ENCODE results near the gene PARD3. TPM values are rescaled to one million over a fixed set of nuclear protein-coding genes. Genes with fewer than 3 reads are reported as not detected.

PARD3 gene
- total and polyA plus RNA-seq, 10 of the 15 experiments (the other 5 are each of a cell fraction or from before 2014, with no cell fraction given), result 2.6 to 43.1 (median 13.9) TPM

DNA sequence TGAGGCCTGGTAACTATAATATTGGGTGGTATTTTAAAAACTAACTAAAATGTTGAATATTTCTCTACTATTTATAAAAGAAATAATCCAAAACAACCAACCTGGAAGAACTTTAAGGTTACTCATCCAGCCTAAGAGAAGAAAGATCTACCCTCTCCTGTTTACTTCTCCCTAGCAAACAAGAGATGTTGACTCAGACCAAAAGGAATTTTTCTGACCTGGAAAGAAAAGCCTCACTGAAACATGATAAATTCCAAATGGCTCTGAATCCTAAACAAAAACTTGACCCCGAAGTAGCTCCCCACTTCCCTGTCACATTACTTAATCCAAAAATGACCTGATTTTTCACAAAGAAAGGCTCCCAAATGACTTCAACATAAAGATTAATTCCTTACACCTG is 101.2 kb downstream of the PARD3 start (continued):
- TF ChIP-seq ETV6 (conservative IDR thresholded peaks at IDR 0.05 in 1 of 2, IDR thresholded peaks at IDR 0.05 in 1 of 2; ENCODE audit: borderline replicate concordance in 1 of 2, low read depth in 1 of 2) (no peak), SRF (IDR thresholded peaks at IDR 0.05; ENCODE audit: low read depth in 2 of 2, low read length in 2 of 2) (no peak), LARP7 (IDR thresholded peaks at IDR 0.05) (no peak), HDAC2 (IDR thresholded peaks at IDR 0.05) (no peak)
- TF ChIP-seq, protein P1, sequence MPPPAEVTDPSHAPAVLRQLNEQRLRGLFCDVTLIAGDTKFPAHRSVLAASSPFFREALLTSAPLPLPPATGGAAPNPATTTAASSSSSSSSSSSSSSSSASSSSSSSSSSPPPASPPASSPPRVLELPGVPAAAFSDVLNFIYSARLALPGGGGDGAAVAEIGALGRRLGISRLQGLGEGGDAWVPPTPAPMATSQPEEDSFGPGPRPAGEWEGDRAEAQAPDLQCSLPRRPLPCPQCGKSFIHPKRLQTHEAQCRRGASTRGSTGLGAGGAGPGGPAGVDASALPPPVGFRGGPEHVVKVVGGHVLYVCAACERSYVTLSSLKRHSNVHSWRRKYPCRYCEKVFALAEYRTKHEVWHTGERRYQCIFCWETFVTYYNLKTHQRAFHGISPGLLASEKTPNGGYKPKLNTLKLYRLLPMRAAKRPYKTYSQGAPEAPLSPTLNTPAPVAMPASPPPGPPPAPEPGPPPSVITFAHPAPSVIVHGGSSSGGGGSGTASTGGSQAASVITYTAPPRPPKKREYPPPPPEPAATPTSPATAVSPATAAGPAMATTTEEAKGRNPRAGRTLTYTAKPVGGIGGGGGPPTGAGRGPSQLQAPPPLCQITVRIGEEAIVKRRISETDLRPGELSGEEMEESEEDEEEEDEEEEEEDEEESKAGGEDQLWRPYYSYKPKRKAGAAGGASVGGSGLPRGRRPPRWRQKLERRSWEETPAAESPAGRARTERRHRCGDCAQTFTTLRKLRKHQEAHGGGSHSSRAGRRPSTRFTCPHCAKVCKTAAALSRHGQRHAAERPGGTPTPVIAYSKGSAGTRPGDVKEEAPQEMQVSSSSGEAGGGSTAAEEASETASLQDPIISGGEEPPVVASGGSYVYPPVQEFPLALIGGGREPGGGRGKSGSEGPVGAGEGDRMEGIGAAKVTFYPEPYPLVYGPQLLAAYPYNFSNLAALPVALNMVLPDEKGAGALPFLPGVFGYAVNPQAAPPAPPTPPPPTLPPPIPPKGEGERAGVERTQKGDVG (CRISPR knock-in tag; IDR thresholded peaks at IDR 0.05), result no peak
- TF ChIP-seq, protein P2, sequence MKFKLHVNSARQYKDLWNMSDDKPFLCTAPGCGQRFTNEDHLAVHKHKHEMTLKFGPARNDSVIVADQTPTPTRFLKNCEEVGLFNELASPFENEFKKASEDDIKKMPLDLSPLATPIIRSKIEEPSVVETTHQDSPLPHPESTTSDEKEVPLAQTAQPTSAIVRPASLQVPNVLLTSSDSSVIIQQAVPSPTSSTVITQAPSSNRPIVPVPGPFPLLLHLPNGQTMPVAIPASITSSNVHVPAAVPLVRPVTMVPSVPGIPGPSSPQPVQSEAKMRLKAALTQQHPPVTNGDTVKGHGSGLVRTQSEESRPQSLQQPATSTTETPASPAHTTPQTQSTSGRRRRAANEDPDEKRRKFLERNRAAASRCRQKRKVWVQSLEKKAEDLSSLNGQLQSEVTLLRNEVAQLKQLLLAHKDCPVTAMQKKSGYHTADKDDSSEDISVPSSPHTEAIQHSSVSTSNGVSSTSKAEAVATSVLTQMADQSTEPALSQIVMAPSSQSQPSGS (IDR thresholded peaks at IDR 0.05; ENCODE audit: low read length), result no peak
- TF ChIP-seq, protein P3, sequence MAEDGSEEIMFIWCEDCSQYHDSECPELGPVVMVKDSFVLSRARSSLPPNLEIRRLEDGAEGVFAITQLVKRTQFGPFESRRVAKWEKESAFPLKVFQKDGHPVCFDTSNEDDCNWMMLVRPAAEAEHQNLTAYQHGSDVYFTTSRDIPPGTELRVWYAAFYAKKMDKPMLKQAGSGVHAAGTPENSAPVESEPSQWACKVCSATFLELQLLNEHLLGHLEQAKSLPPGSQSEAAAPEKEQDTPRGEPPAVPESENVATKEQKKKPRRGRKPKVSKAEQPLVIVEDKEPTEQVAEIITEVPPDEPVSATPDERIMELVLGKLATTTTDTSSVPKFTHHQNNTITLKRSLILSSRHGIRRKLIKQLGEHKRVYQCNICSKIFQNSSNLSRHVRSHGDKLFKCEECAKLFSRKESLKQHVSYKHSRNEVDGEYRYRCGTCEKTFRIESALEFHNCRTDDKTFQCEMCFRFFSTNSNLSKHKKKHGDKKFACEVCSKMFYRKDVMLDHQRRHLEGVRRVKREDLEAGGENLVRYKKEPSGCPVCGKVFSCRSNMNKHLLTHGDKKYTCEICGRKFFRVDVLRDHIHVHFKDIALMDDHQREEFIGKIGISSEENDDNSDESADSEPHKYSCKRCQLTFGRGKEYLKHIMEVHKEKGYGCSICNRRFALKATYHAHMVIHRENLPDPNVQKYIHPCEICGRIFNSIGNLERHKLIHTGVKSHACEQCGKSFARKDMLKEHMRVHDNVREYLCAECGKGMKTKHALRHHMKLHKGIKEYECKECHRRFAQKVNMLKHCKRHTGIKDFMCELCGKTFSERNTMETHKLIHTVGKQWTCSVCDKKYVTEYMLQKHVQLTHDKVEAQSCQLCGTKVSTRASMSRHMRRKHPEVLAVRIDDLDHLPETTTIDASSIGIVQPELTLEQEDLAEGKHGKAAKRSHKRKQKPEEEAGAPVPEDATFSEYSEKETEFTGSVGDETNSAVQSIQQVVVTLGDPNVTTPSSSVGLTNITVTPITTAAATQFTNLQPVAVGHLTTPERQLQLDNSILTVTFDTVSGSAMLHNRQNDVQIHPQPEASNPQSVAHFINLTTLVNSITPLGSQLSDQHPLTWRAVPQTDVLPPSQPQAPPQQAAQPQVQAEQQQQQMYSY (CRISPR knock-in tag; IDR thresholded peaks at IDR 0.05), result no peak

All from GM12878 (cell line).